DOHH2 (cell line): ENCODE results near the gene PRSS16.
"Not testable (repeated sequence)": the region's sequence is repeated elsewhere in the genome, so short reads cannot be mapped to it uniquely, and the experiment has no call there.

Source experiments
- EZH2phosphoT487 ChIP-seq: fragments of 200-600 bp; sonication (generic); IDR thresholded peaks from 2 replicates; pipeline ENCODE4 v1.6.1; 2017; ENCODE audit warnings: borderline replicate concordance, mild to moderate bottlenecking, antibody characterized with exemption, low read length, moderate library complexity, mixed read lengths
- TF ChIP-seq, protein P1 (sequence below): fragments of 200-600 bp; sonication (generic); IDR thresholded peaks from one replicate; pipeline ENCODE4 v1.5.1; 2014; ENCODE audit warnings: antibody characterized with exemption, mild to moderate bottlenecking, low read depth, low read length; ENCODE audit not compliant: poor library complexity, severe bottlenecking

DNA sequence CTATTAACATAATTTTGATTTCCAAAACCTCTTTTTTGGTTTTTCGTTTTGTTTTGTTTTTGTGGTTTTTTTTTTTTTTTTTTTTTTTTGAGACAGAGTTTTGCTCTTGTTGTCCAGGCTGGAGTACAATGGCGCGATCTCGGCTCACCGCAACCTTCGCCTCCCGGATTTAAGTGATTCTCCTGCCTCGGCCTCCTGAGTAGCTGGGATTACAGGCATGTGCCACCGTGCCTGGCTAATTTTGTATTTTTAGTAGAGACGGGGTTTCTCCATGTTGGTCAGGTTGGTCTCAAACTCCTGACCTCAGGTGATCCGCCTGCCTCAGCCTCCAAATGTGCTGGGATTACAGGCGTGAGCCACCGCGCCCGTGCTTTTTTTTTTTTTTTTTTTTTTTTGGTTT, 24.5 kb upstream of the PRSS16 start:
- TF ChIP-seq, protein P1, sequence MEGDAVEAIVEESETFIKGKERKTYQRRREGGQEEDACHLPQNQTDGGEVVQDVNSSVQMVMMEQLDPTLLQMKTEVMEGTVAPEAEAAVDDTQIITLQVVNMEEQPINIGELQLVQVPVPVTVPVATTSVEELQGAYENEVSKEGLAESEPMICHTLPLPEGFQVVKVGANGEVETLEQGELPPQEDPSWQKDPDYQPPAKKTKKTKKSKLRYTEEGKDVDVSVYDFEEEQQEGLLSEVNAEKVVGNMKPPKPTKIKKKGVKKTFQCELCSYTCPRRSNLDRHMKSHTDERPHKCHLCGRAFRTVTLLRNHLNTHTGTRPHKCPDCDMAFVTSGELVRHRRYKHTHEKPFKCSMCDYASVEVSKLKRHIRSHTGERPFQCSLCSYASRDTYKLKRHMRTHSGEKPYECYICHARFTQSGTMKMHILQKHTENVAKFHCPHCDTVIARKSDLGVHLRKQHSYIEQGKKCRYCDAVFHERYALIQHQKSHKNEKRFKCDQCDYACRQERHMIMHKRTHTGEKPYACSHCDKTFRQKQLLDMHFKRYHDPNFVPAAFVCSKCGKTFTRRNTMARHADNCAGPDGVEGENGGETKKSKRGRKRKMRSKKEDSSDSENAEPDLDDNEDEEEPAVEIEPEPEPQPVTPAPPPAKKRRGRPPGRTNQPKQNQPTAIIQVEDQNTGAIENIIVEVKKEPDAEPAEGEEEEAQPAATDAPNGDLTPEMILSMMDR, result not testable (repeated sequence)
- TF ChIP-seq EZH2phosphoT487, result not testable (repeated sequence)
